ENCODE data around the gene FOXJ3. TPM values are rescaled to one million over a fixed set of nuclear protein-coding genes. Genes with fewer than 3 reads are reported as not detected.

Gene FOXJ3
- total RNA-seq, 2 experiments from 2014 or later: 43.1 to 44.0 TPM

DNA sequence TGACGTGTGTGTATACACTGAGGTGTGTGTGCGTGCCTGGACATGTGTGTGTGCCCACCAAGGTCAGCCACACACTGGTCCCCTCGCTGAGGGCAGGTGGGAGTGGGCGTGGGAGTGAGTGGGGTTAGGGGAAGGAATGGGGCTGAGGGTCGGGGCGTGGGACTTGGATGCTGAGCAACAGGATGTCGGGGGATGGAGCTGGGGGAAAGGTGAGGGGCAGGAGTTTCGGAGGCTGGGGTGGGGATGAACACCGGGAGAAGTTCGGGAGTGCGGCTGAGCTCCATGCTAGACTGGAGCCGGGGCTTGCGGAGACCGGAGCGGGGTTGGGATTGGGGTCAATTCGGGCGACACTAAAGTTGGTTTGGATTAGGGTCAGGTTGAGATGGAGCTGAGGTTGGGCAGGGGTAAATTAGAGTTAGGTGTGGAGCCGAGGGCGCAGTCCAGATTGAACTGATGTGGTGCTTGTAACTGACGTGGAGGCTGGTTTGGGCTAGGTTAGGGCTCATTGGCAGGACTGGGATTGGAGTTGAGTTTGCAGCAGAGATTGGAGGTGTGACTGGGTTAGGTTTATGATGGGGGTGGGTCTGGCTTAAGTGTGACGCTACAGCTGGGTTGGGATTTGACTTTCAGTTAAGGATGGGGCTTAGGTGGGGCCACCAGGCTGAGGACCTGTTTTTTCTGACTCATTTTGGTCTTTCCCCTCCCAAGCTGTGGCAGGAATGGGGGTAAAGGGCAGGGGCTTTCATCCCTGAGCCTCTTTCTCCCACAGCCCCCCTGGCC is 167.2 kb downstream of the FOXJ3 start:
- no peak overlapping the region for H3K27ac Mint-ChIP-seq
- CTCF ChIA-PET: no interaction called here
- intact Hi-C loops (cut with micrococcal nuclease): no loop called here
- no peak overlapping the region for H3K4me3 Mint-ChIP-seq
- DNase-seq (no peak), ATAC-seq (no peak)
- no peaks in the 10 kb centered on the region for H3K36me3 Mint-ChIP-seq (ENCODE audit: low read depth)
- H3K27me3 Mint-ChIP-seq: peaks cover 2% of the 10 kb centered on the region
- TF ChIP-seq, protein P1, sequence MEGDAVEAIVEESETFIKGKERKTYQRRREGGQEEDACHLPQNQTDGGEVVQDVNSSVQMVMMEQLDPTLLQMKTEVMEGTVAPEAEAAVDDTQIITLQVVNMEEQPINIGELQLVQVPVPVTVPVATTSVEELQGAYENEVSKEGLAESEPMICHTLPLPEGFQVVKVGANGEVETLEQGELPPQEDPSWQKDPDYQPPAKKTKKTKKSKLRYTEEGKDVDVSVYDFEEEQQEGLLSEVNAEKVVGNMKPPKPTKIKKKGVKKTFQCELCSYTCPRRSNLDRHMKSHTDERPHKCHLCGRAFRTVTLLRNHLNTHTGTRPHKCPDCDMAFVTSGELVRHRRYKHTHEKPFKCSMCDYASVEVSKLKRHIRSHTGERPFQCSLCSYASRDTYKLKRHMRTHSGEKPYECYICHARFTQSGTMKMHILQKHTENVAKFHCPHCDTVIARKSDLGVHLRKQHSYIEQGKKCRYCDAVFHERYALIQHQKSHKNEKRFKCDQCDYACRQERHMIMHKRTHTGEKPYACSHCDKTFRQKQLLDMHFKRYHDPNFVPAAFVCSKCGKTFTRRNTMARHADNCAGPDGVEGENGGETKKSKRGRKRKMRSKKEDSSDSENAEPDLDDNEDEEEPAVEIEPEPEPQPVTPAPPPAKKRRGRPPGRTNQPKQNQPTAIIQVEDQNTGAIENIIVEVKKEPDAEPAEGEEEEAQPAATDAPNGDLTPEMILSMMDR (IDR thresholded peaks at IDR 0.05): no peak
- H3K9me3 Mint-ChIP-seq: no peaks in the 10 kb centered on the region
- POLR2A ChIA-PET: no interaction called here
- H3K4me1 Mint-ChIP-seq (ENCODE audit: low read depth): no peaks in the 10 kb centered on the region

DNA sequence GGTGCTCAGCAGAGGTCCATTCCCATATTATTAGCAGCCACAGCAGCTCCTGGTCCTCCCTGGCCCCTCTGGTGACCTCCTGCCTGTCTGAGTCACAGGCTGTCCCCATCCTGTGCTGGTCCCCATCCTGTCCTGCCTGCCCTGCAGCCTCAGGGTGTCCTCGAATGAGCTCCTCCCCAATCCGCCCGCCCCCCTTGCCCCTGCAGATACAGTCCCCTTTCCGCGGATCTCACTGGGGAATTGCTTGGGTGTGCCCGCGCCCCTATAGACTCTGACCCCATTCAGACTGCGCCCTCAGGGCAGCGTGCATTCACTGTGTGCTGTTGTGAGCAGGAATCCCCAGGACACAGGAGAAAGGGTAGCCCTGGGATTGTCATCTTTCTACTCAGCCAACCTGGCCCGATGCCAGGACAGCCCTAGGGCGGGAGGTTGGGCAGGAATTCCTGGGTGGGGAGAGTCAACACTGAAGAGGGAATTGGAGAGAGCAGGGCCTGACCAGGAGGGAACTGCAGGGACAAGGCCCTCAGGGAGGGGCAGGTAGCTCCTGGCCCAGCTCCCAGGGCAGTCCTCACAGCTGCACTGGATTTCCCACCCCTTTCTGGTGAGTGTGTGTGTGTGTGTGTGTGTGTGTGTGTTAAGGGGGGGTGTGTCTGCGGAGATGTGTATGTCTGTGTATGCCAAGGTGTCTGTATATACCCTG is 169.4 kb downstream of the FOXJ3 start:
- intact Hi-C loops (cut with micrococcal nuclease): no loop called here
- Mint-ChIP-seq H3K36me3 (ENCODE audit: low read depth) (no peaks in the 10 kb centered on the region), H3K9me3 (peaks cover 6% of the 10 kb centered on the region), H3K4me3 (no peak overlapping the region), H3K27me3 (peaks cover 3% of the 10 kb centered on the region), H3K27ac (no peak overlapping the region), H3K4me1 (ENCODE audit: low read depth) (no peaks in the 10 kb centered on the region)
- CTCF ChIA-PET: interaction anchor here (1.2 to 7.1 kb wide), 2 partner anchors 8 to 10 kb away, joined by 3 to 53 read pairs; no protein-coding TSS in a partner anchor
- POLR2A ChIA-PET: interaction anchor here (1.0 kb wide), 1 partner anchor 11 kb away, joined by 4 read pairs; no protein-coding TSS in a partner anchor
- ATAC-seq (no peak), DNase-seq (no peak)
- TF ChIP-seq, protein P1 (IDR thresholded peaks at IDR 0.05): no peak

DNA sequence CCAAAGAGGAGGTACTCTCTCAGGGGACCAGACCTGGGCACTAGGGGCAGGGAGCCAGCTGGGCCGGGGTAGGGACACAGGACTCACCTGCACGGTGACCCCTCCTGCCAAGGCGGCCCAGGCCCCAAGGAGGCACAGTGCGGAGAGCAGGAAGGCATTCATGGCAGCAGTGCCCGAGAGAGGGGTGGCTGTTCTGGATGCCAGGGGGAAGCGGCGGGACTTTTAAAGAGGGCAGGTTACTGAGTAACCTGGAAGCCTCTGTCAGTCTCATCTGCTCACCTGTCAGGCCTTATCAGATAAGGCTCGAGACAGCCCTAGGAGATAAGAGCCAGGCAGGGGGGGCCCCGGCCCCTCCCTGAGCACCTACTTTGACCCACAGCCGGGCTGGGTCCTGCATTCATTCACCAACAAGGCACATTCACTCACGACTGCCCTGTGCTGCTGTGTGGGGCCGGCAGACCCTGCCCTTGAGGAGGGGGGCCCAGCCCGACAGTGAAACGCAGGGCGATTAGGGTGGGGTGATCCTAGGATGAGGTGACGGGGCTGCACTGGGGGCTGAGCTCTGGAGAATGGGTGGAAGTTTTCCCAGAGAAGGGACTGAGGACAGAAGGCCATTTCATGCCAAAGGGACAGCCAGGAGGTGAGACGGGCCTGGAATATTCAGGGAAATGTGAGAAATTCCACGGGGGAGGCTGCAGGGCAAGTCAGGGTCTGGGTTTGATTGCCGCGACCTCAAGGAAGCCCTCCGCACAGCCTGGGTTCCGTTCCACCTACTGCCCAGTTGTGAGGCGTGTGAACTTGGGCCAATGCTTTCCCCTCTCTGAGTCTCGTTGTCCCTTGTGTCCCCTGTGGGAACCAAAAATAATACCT is 170.2 kb downstream of the FOXJ3 start, which contains the start of gene GUCA2A:
Gene GUCA2A, minus strand, starts transcription at position 195 of the 870 bp plus-strand sequence. Its CDS starts 33 bp downstream, at position 162.
- peaks cover 4% of the 10 kb centered on the region for H3K27me3 Mint-ChIP-seq
- ATAC-seq: no peak
- no peak within 1 kb of the TSS for H3K27ac Mint-ChIP-seq
- no peaks in the 10 kb centered on the region for H3K36me3 Mint-ChIP-seq (ENCODE audit: low read depth)
- intact Hi-C loops (cut with micrococcal nuclease): no loop called here
- no peak for DNase-seq
- TF ChIP-seq, protein P1 (IDR thresholded peaks at IDR 0.05): no peak
- H3K9me3 Mint-ChIP-seq: peaks cover 8% of the 10 kb centered on the region
- no peaks in the 10 kb centered on the region for H3K4me1 Mint-ChIP-seq (ENCODE audit: low read depth)
- ChIA-PET POLR2A (no interaction called here), CTCF (interaction anchor here (1.2 to 7.1 kb wide), 2 partner anchors 9 kb away, joined by 3 to 53 read pairs; no protein-coding TSS in a partner anchor)
- H3K4me3 Mint-ChIP-seq: no peak within 1 kb of the TSS

DNA sequence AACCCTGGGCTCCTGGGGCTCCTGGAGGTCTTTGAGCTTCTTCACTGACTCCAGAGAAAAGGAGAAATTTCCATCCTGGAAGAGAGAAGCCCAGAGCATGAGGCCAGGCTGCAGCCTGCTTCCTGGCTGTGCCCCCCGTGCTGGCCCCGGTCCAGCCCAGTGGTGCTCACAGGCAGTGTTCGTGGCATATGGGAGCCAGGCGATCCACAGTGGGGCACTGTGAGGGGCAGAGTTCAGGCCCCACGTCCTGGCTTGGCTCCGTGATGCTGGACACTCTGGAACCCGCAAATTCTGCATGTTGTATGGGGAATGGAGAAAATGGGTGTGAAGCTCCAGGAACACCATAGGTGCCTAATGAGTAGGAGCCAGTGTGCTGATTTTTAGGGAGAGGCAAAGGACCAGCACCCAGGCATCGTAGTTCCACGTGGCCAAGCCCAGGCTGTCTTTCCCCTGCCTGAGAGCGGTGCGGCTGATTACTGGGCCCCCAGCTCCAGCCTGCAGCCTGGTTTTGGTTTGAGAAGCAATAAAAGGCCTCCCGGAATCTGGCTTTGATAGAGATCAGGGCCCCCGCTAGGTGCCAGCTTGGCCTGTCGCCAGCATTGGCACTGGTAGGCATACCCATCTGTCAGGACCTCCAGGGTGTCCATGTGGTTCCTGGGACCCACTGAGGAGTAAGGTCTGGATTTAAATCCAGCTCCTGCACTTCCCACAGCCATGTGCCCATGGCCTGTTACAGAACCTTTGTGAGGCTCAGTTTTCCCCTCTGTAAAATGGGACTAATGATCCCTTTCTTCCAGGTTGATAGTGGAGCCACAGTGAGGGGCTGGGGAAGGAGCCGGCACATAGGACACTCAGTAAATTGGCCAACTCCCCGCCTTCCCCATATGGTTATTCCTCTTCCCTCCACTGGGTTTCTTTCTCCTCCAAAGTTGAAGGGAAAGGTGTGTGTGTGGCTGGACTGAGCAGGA is 171.2 kb downstream of the FOXJ3 start:
- H3K27me3 Mint-ChIP-seq: peaks cover 4% of the 10 kb centered on the region
- TF ChIP-seq, protein P1 (IDR thresholded peaks at IDR 0.05): no peak
- no peaks in the 10 kb centered on the region for H3K4me1 Mint-ChIP-seq (ENCODE audit: low read depth)
- ATAC-seq (no peak), DNase-seq (no peak)
- H3K27ac Mint-ChIP-seq: no peak overlapping the region
- H3K4me3 Mint-ChIP-seq: no peak overlapping the region
- no peaks in the 10 kb centered on the region for H3K36me3 Mint-ChIP-seq (ENCODE audit: low read depth)
- POLR2A ChIA-PET: no interaction called here
- CTCF ChIA-PET: interaction anchor here (1.2 to 7.1 kb wide), 2 partner anchors 8 to 10 kb away, joined by 3 to 53 read pairs; no protein-coding TSS in a partner anchor
- intact Hi-C loops (cut with micrococcal nuclease): no loop called here
- peaks cover 8% of the 10 kb centered on the region for H3K9me3 Mint-ChIP-seq
